SH-SY5Y (cell line): ENCODE measurements around the gene ARID5A.

Experiments
- GATA2 ChIP-seq: IDR thresholded peaks from 2 replicates; pipeline ENCODE4 v1.6.1; 2011; ENCODE audit warnings: mild to moderate bottlenecking, low read depth, low read length
- GATA3 ChIP-seq: IDR thresholded peaks from 2 replicates; pipeline ENCODE4 v1.6.1; 2011; ENCODE audit warnings: low read depth, mild to moderate bottlenecking, low read length, moderate library complexity

DNA sequence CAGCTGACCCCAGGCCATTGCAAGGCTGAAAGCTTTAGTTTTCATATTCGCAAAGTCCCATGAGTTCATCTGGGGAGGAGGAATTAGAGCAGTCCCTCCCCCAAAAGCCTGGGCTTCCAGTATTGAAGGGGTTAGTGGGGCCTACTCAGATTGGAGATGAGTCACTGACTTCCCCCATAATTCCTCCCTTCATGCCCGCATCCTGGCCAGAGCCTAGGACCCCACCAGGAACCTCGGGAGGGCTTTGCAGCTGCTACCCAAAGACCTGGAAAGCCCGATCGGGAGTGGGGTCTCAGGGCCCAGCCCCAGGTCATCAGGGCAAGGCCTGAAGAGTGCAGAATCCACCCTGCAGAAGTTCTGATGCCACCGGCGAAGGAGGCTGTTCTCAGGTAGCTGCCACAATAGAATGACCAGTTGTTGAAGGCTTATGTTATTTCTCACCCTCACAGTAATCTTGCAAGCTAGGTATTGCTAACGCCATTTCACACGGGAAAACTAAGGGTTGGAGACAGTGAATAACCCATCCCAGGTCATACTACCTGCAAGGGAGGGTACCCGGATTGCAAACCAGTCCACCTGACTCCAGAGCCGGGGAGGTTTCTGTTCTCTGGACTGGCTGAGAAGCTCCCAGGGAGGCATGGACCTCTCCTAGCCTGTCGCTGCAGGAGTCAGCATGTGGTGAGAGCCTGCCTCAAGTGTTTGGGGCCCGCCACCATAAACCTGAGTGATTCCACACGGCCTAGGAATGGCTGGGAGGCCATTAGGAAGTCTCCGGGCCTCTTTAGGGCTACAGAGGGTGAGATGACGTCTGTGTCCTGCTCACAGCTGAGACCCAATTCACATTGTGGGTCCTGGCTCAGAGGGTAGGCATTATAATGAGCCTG is 5.8 kb upstream of the ARID5A start:
- TF ChIP-seq GATA2: no peak
- TF ChIP-seq GATA3: no peak
